GM21360 (cell line): ENCODE data around the gene CCL21.
A peak's percentile ranks its signal among the peaks of the same experiment; 100 is the strongest.

Experiments
- ATAC-seq: cut with Tn5 transposase; IDR thresholded peaks from one replicate; pipeline ENCODE4 v1.9.1; 2021; ENCODE audit warnings: mild to moderate bottlenecking, moderate library complexity; ENCODE audit not compliant: unreplicated experiment

Gene CCL21

DNA sequence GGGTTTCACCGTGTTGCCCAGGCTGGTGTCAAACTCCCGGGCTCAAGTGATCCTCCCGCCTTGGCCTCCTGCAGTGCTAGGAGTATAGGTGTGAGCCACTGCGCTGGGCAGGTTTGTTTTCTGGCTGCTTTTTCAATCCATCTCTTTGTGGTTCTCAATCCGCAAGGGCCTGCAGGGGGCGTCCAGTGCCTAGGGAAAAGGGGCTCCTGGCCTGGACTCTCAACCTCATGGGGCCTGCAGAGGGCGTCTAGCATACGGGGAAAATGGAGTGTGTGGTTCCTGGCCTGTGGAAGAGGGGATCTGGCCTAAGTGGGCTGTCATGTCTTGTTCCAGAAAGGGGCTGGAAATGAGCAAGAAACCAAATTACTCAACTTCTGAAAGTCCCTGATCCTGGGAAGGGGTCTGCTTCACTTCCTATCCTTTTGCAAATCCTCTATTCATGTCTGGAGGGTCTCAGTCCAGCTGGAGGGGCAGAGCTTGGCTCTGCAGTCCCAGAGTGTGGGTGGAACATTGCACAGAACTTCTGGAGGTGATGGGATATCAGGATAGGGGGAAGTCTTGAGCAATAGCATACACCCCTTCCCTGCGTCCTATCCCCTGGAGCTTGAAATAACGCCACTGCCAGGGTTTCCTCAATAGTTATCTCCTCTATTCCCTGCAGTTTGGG, 34.8 kb downstream of the CCL21 start:
- ATAC-seq = no peak

DNA sequence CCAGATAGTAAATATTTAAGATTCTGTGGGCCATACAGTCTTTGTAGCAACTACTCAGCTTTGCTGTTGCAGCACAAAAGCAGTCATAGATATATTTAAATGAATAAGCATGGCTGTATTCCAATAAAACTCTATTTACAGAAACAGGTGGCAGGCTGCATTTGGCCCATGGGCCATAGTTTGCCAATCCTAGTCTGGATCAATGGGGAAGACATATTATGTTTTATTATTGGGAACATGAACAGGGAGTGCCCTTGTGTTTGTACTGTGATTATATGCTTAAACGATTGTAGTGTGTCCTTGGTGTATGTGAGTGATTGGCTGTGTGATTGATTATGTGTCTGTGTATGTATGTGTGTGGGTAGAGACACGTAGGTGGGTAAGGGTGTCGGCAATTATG, 35.5 kb downstream of the CCL21 start:
- no peak for ATAC-seq

DNA sequence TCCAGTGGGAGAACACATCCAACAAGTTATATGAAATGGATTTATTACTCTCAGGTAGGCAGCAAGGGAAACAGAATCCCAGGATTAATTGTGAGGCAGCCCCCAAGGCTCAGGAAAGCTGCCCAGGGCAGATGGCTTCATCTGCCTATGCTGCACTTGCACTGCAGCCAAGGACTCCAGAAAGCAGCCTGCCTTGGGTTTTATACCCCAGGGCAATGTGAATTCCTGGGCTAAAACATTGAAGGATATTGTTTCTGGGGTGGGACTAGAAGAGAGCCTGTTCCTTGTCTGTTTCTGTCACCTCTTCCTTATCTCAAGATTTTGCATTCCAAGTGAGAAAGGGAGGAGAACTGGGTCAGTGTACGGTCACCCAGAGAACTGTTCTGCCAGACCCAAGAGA, 38.6 kb downstream of the CCL21 start:
- ATAC-seq = no peak

DNA sequence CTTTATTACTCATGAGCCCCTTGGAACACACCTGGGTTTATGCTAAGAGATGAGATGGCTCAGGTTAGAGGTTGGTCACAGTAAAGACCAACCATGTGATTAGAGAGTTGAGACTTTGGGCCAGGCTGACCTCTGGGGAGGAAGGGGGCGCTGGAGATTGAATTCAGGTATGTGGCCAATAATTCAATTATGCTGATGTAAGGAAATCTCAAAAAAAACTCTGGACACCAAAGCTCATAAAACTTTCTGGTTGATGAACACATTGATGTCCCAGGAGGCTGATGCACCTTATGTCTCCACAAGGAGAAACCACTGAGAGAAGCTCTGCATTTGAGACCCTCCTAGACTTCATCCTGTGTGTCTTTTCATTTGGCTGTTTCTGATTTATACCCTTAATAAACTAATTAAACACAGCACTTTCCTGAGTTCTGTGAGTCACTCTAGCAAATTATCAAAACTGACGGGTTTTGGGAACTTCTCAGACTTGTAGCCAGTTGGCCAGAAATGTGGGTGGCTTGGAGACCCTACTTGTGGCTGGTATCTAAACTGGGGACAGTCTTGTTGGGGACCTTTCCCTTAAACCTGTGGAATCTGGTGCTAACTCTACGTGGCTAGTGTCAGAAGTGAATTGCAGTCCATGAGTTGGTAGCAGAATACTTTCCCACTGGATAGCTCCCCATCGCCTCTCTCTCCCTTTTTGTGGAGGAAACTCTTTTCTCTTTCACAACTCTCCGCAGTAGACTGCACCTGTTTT, 40.0 kb downstream of the CCL21 start:
- no peak for ATAC-seq

DNA sequence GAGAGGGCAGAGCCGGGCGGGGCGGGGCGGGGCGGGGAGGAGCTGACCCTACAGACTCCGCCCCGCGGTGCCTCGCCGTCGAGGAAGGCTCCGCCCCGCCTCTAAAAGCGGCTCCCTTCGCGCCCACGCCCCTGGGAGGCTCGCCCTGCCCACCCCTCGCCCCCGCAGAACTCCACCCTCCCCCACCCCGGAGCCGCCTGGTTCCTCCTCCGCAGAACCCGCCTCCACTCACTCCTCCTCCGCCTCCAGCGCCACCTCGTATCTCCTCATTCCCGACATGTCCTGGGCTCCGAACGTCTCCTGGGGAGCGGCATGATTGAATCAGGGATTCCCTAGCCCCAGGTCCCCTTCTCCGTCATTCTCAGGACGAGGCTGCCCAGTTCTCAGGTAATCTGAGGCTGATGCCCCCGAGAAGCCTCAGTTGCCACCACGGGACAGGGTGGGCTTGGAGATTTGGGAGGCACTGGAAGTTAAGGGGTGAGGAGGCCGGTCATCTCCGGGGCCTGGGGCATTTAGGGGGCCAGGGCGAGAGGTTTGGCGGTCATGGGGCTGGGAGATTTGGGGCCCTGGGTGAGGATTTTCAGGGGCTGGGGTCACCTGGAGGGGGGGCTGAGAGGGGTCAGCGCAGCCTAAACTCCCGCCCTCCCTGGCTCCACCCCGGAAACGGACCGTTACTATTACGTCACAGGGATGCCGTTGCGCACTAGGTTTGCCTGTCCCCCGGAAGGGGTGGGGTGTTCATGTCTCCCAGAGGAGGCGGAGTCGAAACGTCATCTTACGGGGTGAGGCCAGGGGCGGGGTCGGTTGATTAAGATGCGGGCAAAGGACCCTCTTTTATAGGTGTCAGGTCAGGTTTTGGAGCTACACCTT, 44.3 kb downstream of the CCL21 start:
- peak; percentile 54 for ATAC-seq

DNA sequence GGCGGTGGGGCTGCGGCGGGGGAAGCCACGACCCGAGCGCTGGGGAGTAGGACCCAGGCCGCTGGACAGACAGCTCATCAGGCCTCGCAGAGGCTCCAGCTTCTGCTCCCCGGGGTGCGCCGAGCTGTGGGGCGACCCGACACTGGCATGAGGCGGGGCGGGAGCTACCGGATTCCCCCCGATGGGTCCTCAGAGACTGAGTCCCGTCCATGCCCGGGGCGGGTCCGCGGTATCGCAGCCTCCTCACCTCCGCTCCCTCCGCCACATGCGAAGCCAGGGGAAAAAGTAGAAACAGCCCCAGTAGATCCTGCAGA, 44.9 kb downstream of the CCL21 start:
- no peak for ATAC-seq

DNA sequence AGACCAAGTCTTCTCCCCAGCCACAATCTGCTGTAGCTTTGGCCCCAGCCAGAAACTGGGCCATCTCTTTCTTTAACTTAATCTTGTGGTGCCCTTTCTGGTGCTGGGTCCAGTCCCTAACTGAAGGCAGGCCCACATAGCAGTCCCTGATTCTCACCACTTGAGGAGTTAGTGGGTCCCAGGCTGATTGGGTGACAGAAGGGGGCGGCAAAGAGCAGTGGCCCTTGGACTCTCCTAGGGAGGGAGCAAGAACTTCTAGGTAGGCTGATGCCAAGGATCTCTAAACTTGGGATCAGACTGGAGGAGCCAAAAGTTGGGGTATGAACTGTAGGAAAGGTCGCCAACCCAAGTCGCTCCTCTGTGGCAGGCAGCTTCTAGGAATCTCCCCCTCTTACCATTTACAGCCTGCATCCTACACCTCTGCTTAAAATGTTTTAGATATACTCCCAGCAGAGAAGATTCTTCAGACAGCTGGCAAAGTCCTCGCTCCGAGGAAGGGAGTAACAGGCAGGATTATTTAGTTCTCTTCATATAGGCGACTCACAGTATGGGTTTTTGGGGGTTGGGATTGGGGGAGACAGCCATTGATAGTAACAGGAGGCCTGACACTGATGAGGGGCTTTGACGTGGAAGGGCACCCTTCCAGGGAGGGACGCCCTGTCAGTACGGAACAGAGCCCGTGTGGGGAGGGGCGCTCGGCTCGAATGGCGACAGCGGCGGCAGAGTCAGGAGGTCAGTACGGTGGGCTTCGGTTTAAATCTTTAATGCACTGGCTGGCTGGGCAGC, 45.5 kb downstream of the CCL21 start:
- no peak for ATAC-seq

DNA sequence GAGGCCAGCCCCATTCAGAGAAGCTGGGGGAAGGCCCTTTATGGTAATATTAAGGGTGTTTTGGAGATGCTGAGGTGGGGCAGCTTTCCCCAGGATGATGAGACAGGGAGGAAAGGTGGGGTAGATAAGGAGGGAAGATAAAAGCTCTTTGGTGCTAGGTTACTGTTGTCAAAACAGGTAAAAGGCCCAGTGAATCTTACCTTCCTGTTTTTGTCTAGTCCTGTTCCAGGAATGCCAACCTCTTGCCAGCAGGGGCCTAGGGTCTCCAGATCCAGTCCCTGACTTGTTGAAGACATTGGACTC, 46.7 kb downstream of the CCL21 start:
- ATAC-seq = no peak

DNA sequence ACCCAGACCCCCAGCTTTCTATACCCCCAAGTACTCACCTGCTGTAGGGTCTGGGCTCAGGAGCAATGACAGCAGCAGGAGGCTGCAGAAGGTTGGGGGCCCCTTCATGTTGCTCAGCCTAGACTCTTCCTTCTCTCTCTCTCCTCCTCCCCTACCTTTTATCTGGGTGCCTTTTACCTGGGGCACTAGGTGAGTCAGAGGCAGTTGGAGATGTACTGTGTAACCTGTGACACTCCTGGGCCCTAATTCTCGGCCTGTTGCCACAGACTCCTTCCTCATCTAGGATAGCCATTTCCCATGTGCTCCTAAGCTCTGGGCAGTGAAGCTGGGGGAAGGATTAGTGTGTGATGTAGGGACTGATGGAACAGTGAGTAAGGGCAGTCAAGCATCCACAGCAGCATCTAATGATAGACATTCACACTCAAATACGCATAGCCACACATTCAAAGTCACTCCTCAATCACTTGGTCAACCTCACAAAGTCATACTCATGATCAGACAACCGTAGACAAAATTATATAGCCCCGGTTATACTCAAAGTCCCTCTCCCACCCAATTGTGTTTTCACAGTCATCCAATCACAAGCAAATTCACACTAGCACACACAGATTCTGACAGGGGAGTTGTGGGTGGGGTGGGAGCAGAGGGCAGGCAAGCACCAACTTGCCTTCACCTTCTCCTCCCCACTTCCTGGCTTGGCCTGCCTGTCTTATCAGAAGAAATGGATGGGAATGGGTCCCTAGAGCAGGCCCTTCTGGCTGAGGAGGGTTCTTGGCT, 47.2 kb downstream of the CCL21 start, which contains the start of gene CCL27:
Gene CCL27 (minus strand): TSS at position 132 of the 777 bp plus-strand sequence. CDS start 24 bp downstream, at position 108.
- no peak for ATAC-seq

DNA sequence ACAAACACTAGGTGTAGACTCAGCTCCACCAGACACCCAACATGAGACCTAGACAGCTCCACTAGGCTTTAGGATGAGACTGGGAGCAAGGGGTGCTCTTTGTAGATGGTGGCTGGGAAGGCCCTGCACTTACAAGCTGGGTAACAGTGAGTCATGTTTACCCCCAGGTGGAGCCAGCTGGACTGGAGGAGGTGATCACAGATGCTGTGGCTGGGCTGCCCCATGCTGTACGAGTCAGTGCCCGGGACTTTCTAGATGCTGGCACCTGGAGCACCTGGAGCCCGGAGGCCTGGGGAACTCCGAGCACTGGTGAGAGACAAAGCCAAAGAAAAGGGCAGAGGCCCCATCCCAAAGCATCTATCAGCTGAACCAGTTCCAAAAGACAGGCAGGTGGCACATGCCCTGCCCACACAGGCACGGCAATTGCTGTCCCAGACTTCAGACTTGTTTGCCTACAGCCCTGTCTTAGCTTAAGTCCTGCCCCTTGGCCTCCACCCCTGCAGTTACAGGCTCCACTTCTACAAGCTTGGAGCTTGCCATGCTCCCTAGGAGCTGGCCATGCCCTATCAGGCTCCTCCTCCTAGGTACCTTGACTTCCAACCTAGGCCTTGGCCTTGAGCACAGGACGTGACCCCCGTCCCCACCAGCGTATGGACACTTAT, 50.2 kb downstream of the CCL21 start:
- no peak for ATAC-seq
